GM19099 (cell line): Measurements from ENCODE around the gene ATOH8.

Experiments
- POLR2A ChIP-seq: IDR thresholded peaks from 3 replicates; pipeline ENCODE4 v1.6.1; 2011; ENCODE audit warnings: low read depth; ENCODE audit not compliant: insufficient read length; ENCODE audit errors: extremely low read depth

ATOH8 gene

DNA sequence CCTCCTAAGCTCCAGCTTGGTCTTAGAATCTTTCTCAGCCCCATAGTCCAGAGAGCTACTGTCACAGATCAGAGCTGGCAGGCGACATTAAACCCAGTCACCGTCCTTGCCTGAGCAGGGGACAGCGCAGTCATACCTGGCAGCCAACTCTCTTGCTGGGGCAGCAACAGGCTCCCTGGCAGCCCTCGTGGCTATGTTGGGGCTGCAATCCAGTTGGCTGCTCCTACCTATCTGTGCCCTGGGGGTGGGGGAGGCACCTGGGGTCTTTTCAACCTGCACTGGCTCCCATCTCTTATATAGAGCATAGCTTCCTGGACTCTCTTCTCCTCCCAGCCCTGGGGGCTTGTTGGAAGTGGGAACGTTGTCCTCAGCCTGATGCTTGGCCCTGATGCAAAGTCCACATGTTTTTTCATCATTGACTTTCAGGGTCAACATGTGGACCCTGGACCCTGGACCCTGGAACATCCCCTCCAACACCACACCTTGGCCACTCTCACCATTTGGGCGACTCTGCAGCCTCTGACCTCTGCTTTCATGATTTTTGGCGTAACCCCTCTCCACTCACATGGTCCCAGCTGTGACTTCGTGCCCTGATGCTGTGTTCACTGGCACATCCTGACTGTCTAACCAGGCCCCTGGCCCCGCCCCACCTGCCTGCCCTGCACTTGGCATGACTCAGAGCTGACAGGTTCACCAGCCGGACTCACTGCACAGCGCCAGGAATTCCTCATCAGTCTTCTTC lies 45.6 kb downstream of the ATOH8 start:
- no peak for TF ChIP-seq POLR2A

DNA sequence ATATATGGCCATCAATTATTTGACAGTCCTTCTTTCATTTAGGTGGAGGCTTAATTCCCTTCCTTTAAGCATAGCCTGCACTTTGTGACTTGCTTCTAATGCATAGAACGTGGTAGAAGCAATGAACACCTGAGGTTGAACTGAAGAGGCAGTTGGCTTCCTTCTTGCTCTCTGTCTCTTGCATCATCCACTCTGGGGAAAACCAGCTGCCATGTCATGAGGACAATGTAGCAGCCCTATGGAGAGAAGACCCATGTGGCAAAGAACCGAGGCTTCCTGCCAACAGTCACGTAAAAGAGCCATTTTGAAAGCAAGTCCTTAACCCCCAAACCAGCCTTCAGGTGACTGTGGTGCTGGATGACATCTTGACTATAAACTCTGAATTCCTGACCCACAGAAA lies 46.8 kb downstream of the ATOH8 start:
- TF ChIP-seq POLR2A, result no peak

DNA sequence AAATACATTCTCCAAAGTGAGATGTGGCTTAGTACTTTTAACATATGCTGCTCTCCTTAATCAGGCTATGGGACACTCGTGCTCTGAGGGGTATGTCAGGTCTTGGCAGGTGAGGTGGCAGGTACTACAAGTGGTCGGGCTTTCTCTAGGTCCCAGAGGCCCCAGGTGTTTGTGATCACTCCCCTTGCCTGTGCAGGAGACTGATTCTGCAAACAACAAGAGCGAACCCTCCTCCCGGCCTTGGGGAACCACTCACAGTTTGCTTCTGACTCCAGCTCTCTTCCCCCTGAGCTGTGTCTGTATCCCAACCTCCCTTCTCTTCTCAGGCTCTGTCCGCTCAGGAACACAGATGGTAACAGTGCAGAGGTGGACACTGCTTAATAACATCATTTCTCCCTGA lies 48.1 kb downstream of the ATOH8 start:
- TF ChIP-seq POLR2A, result no peak

DNA sequence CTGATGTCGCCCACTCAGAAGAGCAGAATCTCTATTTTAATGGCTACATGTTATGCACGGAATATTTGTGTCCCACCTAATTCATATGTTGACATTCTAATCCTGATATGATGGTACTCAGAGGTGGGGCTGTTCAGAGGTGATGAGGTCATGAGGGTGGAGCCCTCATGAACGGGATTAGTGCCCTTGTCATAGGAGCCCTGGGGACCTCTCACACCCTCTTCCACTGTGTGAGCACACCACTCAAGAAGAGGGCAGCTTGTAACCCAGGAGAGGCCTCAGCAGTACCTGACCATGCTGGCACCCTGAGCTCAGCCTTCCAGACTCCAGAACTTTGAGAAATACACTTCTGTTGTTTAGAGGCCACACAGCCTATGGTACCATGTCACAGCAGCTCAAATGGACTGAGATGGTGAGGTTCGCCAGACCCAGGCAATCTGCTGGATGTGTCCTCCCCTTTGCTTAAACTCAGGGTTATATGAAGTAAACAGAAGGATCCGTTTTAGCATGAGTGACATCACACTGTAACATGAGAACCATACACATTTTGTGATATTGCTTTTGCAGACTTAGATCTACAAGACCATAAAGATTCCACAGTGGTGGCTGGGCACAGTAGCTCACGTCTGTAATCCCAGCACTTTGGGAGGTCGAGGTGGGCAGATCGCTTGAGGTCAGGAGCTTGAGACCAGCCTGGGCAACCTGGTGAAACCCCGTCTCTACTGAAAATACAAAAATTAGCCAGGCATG lies 48.7 kb downstream of the ATOH8 start:
- no peak for TF ChIP-seq POLR2A

DNA sequence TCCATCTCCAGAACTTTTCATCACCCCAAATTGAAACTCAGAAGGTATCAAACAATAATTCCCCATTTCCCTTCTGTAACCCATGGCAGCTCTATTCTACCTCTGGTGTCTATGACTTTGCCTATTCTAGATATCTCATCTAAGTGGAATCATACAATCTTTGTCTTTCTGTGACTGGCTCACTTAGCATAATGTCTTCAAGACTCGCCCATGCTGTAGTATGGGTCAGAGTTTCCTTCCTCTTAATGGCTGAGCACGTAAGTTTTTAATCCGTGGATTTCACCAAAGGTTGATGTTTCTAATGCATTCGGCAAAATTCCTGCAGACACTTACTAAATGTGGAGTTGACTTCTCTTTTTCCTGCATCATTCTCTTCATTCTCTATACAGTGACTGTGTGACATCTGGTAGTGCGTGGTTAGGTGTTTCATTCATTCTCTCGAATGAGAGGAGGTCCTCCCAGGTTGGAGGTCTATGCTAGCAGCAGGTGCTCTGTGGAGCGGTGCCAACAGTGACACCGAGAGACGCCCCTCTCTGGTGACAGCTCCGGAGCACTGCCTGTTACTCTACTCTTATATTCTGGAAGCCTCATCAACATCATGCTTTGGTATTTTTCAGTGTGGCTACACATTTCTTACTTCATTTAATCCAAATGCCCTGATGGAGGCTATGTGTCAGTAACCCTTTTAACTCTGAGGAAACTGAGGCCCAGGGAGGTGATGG lies 50.1 kb downstream of the ATOH8 start:
- TF ChIP-seq POLR2A, result no peak

DNA sequence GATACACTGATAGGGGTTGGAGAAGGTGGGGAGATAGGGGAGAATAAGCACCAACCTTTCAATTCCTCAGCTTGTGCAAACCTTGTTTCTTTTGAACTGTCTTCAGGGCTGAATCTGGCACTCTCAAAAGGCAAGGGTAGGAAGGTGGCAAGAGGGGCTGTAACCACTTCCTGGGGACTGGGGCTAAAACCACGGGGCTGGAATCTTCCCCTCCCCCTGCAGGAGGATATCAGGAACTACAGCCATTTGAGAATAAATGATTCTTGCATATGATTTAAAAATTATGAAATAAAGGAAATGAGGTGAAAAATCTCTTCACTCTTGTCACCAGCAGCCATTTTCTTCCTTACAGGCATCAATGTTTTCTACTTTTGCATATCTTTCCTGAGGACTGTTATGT lies 50.8 kb downstream of the ATOH8 start:
- TF ChIP-seq POLR2A, result no peak

DNA sequence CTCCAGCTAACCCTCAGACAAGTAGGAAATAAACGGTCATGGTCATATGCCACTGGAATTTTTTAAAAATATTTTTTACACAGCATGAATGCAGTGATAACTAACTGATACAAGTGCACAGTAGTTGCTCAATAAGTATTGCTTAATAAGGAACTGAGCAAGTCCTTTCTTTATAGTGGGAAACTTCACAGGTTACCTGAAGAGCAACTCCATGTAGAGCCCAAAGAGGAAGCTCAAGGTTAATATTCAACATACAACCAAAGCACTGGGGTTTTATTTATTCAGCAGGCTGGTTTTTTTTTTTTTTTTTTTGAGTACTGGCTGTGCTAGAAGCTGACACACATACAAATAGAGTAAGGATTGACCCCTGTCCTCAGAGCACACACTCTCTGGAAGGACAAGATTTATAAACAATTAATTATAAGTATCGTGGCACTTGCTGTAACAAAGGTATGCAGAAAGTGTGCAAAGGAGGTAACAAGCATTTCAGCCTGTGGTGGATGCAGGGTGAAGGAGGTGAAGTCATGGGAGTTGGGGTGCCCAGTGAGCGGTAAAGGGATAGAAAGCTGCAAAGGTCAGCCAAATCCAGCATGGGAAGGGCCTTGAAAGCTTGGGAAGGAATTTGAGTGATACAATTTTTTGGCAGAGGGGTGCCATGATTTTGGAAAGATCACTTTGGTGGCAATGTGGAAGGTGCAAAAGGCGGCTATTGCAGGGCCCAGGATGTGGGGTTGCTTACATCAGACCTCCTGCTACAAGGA lies 52.7 kb downstream of the ATOH8 start:
- no peak for TF ChIP-seq POLR2A

DNA sequence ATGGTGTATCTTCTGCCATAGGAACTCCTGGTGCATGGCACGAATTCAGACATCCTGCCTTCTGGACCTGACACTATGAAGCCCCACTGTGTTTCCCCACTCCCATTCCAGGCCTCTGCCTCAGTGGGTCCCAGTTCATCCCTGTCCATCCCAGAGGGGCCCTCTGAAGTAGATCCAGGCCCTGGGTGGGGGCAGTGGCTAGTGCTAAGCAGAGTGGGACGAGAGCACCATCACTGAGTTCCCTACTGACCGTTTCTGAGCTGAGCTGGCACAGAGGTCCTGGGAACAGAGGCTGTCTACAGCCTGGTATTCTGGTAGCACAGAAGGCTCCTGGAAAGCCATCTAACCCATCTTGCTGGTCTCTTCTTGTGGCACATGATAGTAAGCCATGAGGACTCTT lies 54.0 kb downstream of the ATOH8 start:
- TF ChIP-seq POLR2A, result no peak

DNA sequence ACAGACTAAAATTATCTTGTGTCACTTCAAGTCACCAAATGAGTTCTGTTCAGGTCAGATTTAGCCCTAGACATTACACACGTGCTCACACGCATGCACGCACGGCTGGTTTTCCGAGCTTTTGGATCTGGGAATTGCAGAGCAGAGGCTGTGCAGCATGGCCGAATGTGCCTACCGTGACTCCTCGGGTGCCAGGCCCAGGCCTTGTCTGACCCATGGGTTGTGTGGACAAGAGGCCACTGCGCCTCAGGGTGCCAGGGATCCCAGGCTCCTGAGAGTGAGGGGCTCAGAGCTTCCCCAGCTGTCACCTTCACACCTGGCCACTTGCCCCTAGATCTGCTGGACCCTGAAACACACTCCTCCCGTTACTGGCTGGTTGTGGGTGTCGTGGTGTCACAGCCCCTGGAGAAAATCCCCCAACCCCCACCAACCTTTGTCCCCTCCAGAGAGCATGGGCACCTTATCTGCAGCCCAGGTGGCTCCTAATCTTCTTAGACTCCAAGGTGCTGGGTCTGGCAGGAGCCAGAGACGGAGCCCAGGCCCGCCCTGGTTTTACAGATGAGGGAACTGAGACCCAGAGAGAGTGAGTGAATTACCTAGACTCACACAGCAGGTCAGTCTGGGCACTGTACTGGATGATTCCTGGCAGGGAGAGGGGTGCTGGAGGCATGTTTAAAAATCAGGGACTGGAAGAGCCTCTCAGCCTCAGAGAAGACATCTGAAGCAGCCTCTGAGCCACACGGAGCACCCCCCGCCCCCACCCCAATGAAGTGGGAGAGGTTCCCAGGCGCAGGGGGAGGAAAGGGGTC lies 56.8 kb downstream of the ATOH8 start:
- TF ChIP-seq POLR2A, result no peak

DNA sequence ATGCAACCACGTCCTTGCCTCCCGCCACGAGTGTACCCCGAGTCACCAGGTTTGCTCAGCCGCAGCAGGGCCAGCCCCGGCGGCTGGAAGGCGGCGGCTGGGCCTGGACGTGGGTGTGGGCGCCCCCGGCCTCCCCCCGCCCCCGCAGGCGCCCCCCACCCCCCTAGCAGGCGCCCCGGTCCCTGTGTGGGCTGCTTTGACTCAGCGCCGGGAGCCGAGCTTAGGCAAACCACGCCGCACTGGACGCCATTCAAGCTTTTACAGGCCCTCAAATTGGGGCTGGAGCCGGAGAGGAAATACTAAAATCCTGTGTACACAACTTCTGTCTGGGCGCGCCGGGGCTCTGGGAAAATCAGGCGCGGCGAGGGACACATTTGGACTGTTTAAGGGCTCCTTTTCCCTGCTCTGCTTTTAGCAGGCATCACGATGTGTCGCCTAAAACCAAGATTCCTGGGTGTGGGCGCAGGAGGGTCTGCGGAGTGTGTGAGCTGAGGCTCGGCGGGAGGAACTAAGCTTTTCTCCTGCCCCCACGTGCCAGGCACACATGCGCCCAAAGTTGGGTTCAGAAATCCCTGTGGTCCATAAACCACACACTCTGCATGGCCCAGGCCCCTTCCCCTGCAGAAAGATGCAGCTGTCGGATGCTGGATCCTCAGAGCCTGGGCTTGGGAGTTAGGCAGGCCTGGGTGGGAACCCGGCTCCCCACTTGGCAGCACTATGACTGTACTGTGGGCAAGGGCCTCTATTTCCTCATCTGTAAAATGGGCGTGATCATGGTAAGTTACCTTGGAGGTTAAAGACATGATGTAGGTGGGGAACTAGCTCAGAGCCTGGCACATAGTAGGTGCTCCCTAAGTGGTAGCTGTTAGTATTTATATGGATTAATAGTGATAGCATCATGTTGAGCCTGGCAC lies 57.6 kb downstream of the ATOH8 start:
- no peak for TF ChIP-seq POLR2A

DNA sequence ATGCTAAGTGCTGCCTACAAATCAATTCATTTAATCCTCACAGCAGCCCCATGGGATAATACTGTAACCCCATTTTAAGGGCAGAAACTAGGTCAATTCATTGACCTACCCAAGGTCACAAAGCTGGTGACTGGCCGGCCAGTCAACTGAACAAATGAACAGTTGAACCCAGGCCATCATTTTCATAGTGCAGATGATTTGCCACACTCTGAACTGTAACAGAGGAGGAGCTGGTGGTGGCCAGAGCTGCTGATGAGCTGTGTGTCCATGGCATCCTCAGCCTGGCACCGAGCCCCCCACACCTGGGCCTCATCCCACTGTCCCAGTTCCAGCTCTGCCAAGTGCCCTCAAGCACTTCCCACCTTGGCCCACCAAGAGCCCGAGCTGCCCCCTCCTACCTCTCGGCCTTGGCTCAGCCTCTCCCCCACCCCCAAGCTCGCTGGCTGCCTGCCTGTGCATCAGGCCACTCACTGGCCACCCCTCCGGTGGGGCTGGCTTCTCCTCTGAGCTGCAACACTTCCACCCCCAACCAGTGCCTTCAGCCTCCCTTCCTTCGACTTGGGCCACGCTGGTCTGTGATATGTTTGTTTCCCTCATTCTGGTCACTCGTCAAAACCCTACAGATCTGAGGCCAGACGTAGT lies 58.4 kb downstream of the ATOH8 start:
- TF ChIP-seq POLR2A, result no peak

DNA sequence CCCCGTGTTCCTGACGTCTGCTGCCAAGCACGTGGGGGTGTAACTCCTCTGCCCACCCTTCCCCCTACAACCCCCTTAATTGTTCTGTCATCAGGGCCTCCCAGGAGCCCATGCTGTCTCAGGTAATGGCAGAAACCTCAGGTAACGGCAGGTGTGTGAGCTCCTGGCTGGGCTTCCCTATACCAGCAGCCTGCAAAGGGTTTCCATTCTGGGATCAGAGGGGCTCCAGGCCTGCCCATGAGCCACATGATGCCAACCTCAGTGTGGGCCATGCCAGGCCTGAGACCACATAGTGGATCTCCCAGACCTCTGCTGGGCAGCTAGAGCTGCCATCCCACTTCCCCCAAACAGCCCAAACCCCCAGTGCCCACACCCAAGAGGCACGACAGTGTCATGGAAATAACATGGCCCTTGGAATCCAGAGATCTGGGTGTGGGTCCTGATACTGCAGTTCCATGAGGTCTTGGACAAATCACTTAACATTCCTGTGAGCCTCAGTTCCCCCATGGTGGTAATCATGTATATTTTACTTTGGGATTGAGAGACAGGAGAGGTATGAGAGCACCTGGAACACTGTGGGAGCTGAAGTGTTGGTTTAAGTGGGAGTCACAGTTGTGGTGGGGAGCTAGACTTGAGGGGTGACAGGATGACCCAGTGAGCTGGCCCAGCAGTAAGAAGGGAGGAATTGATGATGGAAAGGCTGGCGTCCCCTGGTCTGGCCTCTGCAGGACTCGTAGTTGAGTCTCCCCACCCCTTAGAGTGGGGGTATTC lies 59.6 kb downstream of the ATOH8 start:
- no peak for TF ChIP-seq POLR2A

DNA sequence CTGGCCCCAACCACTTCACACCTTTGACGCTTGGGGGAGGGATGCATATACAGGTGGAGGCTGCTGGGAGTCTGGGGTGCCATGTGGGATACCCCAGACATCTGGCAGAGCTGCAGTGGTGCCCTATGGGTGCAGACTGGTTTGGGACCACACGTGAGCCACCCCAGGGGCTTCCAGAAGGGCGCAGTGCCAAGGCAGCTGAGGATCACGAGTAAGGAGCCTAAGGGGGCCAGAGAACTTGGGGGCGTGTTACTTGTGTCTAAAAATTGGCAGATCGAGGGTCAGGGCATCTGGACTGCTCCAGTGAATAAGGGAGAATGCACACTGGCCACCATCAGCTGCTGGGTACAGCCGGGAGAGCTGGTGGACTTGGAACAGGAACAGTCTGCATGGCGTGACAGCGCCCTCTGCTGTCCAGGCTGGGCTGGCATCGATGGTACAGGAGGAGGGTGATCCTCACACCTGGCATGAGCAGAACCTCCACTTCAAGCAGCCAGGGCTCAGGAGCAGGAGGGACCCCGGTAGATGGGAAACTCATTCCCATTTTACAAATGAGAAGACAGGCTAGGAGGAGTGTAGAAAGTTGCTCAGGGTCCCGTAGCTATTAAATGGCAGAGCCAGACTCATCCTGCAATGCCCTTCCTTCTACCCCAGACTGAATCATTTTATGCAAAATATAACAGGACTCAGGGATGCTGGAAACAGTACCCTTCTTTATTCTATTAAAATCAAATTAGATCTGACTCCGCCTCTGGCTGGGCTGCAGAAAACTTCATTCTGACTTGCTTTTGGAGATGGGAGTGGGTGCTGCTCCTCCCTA lies 60.4 kb downstream of the ATOH8 start:
- no peak for TF ChIP-seq POLR2A
